Measurements from ENCODE around the gene PHACTR1.

DNA sequence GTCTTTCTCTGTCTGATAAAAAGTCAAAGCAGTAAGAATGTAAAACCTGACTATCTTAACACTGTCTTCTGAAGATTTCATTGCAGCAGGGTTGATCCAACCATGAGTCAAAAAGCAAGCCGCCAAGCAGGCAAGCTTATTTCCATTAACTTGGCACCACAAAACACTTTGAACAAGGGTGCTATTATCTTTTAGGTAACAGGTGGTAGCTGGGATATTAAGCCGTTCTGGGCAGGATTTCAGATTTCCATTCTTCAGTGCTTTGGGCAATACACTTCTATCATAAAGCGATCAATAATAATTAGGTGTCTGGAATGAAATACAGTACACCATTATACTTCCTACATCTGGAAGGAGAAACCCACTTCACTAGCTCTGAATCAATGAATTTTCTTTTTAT, 429.9 kb downstream of the PHACTR1 start:
- TF ChIP-seq, protein P1, sequence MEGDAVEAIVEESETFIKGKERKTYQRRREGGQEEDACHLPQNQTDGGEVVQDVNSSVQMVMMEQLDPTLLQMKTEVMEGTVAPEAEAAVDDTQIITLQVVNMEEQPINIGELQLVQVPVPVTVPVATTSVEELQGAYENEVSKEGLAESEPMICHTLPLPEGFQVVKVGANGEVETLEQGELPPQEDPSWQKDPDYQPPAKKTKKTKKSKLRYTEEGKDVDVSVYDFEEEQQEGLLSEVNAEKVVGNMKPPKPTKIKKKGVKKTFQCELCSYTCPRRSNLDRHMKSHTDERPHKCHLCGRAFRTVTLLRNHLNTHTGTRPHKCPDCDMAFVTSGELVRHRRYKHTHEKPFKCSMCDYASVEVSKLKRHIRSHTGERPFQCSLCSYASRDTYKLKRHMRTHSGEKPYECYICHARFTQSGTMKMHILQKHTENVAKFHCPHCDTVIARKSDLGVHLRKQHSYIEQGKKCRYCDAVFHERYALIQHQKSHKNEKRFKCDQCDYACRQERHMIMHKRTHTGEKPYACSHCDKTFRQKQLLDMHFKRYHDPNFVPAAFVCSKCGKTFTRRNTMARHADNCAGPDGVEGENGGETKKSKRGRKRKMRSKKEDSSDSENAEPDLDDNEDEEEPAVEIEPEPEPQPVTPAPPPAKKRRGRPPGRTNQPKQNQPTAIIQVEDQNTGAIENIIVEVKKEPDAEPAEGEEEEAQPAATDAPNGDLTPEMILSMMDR (conservative IDR thresholded peaks at IDR 0.05 in 1 of 2, IDR thresholded peaks at IDR 0.05 in 1 of 2; ENCODE audit: low read depth in 1 of 2, low read length in 2 of 2): no peak
- TF ChIP-seq EZH2 (IDR thresholded peaks at IDR 0.05; ENCODE audit: low read length, missing control alignments): no peak

Data from fibroblast of lung (primary cell).